HepG2 (cell line): ENCODE data around the gene ZNF530. TPM values are rescaled to one million over a fixed set of nuclear protein-coding genes. Genes with fewer than 3 reads are reported as not detected.

Experiments
- GTF3A ChIP-seq: sonication (generic); formaldehyde crosslinking; conservative IDR thresholded peaks from 2 replicates; pipeline ENCODE4 v1.4.0; 2020; ENCODE audit warnings: mild to moderate bottlenecking, missing genetic modification reagents
- HNRNPK ChIP-seq: fragments of 200-400 bp; formaldehyde crosslinking; IDR thresholded peaks from 2 replicates; pipeline ENCODE4 v1.6.1; 2018; ENCODE audit warnings: low read length, low read depth, moderate library complexity, mild to moderate bottlenecking; ENCODE audit not compliant: poor library complexity, severe bottlenecking
- IKZF5 ChIP-seq: IDR thresholded peaks from 2 replicates; pipeline ENCODE4 v1.6.1; 2018; ENCODE audit warnings: missing genetic modification reagents, mild to moderate bottlenecking, missing compliant biosample characterization
- IRF2 ChIP-seq: IDR thresholded peaks from 2 replicates; pipeline ENCODE4 v1.6.1; 2018; ENCODE audit warnings: missing genetic modification reagents, missing compliant biosample characterization
- SALL1 ChIP-seq: sonication (generic); formaldehyde crosslinking; IDR thresholded peaks from 2 replicates; pipeline ENCODE4 v1.8.0; 2022; ENCODE audit warnings: mild to moderate bottlenecking, missing genetic modification reagents
- SALL2 ChIP-seq: sonication (generic); formaldehyde crosslinking; IDR thresholded peaks from 2 replicates; pipeline ENCODE4 v1.8.1; 2023; ENCODE audit warnings: mild to moderate bottlenecking, missing genetic modification reagents, inconsistent platforms
- SP1 ChIP-seq, 2 experiments: fragments of 450-650 bp in 1 of 2; sonication (generic) in 1 of 2; formaldehyde crosslinking in 1 of 2; IDR thresholded peaks; 2 replicates each; pipeline versions ENCODE4 v1.4.0 to v1.6.1; 2016 to 2020; ENCODE audit warnings: missing genetic modification reagents in 1 of 2
- UBTF ChIP-seq: sonication (generic); formaldehyde crosslinking; IDR thresholded peaks from 2 replicates; pipeline ENCODE4 v1.4.0; 2020; ENCODE audit warnings: mild to moderate bottlenecking, missing genetic modification reagents
- ZNF318 ChIP-seq: sonication (generic); formaldehyde crosslinking; IDR thresholded peaks from 2 replicates; pipeline ENCODE4 v1.4.0; 2020; ENCODE audit warnings: mild to moderate bottlenecking, missing genetic modification reagents
- ZNF879 ChIP-seq: sonication (generic); formaldehyde crosslinking; IDR thresholded peaks from 2 replicates; pipeline ENCODE4 v1.8.1; 2023; ENCODE audit warnings: missing genetic modification reagents
- ZSCAN21 ChIP-seq: sonication (generic); formaldehyde crosslinking; IDR thresholded peaks from 2 replicates; pipeline ENCODE4 v1.8.0; 2022; ENCODE audit warnings: mild to moderate bottlenecking, missing genetic modification reagents, moderate library complexity, borderline replicate concordance
- polyA plus RNA-seq, 8 experiments: library from polyadenylated mRNA; depleted of rRNA in 3 of 8; stranded (reverse) in 7 of 8; unstranded in 1 of 8; fragments of >200 nt; fragmentation: Illumina TruSeq in 4 of 8; extraction: Trizol in 4 of 8; gene quantifications; 2 replicates each; pipeline versions ENCODE4 v1.2.1 to v1.2.3, GENCODE V29; 2011 to 2016; ENCODE audit warnings: low read depth in 4 of 8, missing spikeins in 1 of 8, mixed read lengths in 1 of 8; ENCODE audit not compliant: insufficient read depth in 1 of 8
- total RNA-seq, 5 experiments: library from RNA; depleted of rRNA; stranded (reverse); fragments of >200 nt; fragmentation: Illumina TruSeq; extraction: Trizol; gene quantifications; 2 replicates each; pipeline ENCODE4 v1.2.3, GENCODE V29; 2016; ENCODE audit warnings: low read depth in 1 of 5
- TF ChIP-seq, protein P1 (sequence below): sonication (generic); formaldehyde crosslinking; conservative IDR thresholded peaks from 2 replicates; pipeline ENCODE4 v1.4.0; 2020; ENCODE audit warnings: mild to moderate bottlenecking, missing genetic modification reagents, moderate library complexity

The ZNF530 gene
- total and polyA plus RNA-seq, 2 of the 13 experiments (the other 11 are each of a cell fraction or from before 2014, with no cell fraction given): 1.1 to 7.8 TPM

GRCh38 chr19:57578487-57579205 is 21.0 kb upstream of the ZNF530 start, which contains the start of gene ZNF416 (continued):
- no peak for TF ChIP-seq SP1 (IDR thresholded peaks at IDR 0.05)
- TF ChIP-seq SP1 (CRISPR knock-in tag; IDR thresholded peaks at IDR 0.05): peak; percentile 31; the same call in 1 of the 2 replicates
- TF ChIP-seq SALL2 (CRISPR knock-in tag): peak; percentile 95
- TF ChIP-seq GTF3A (CRISPR knock-in tag): no peak
- TF ChIP-seq, protein P1, sequence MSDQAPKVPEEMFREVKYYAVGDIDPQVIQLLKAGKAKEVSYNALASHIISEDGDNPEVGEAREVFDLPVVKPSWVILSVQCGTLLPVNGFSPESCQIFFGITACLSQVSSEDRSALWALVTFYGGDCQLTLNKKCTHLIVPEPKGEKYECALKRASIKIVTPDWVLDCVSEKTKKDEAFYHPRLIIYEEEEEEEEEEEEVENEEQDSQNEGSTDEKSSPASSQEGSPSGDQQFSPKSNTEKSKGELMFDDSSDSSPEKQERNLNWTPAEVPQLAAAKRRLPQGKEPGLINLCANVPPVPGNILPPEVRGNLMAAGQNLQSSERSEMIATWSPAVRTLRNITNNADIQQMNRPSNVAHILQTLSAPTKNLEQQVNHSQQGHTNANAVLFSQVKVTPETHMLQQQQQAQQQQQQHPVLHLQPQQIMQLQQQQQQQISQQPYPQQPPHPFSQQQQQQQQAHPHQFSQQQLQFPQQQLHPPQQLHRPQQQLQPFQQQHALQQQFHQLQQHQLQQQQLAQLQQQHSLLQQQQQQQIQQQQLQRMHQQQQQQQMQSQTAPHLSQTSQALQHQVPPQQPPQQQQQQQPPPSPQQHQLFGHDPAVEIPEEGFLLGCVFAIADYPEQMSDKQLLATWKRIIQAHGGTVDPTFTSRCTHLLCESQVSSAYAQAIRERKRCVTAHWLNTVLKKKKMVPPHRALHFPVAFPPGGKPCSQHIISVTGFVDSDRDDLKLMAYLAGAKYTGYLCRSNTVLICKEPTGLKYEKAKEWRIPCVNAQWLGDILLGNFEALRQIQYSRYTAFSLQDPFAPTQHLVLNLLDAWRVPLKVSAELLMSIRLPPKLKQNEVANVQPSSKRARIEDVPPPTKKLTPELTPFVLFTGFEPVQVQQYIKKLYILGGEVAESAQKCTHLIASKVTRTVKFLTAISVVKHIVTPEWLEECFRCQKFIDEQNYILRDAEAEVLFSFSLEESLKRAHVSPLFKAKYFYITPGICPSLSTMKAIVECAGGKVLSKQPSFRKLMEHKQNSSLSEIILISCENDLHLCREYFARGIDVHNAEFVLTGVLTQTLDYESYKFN (CRISPR knock-in tag): no peak
- no peak for TF ChIP-seq ZNF318
- TF ChIP-seq ZSCAN21 (CRISPR knock-in tag): no peak
- no peak for TF ChIP-seq IKZF5 (CRISPR knock-in tag)
- peak; percentile 61 for TF ChIP-seq SALL1 (CRISPR knock-in tag)
- TF ChIP-seq HNRNPK: no peak
- TF ChIP-seq ZNF879 (CRISPR knock-in tag): 0 out of 2 replicates have a peak, but pooled peaks have one; percentile 63
- TF ChIP-seq UBTF: peak; percentile 67; the same call in 1 of the 2 replicates
- peak; percentile 94 for TF ChIP-seq IRF2
